K562 (cell line): ENCODE results near the gene PSMA8. TPM values are rescaled to one million over a fixed set of nuclear protein-coding genes. Genes with fewer than 3 reads are reported as not detected.

Source experiments
- ARID2 ChIP-seq: fragments of 450-650 bp; IDR thresholded peaks from 2 replicates; pipeline ENCODE4 v1.6.1; 2017; ENCODE audit warnings: antibody characterized with exemption, mild to moderate bottlenecking
- E4F1 ChIP-seq: fragments of 250-450 bp; sonication (Bioruptor Pico); IDR thresholded peaks from 2 replicates; pipeline ENCODE4 v1.5.0; 2021; ENCODE audit warnings: mild to moderate bottlenecking, borderline replicate concordance
- EWSR1 ChIP-seq: fragments of 450-650 bp; IDR thresholded peaks from 2 replicates; pipeline ENCODE4 v1.6.1; 2018; ENCODE audit warnings: borderline replicate concordance, mild to moderate bottlenecking, low read depth, moderate library complexity; ENCODE audit not compliant: partially characterized antibody
- FOXK1 ChIP-seq: sonication (generic); formaldehyde crosslinking; IDR thresholded peaks from 2 replicates; pipeline ENCODE4 v1.8.0; 2022; ENCODE audit warnings: missing genetic modification reagents, mild to moderate bottlenecking, borderline replicate concordance
- FOXM1 ChIP-seq, 2 experiments: fragments of 450-650 bp in 1 of 2; sonication (generic) in 1 of 2; formaldehyde crosslinking in 1 of 2; IDR thresholded peaks; 2 replicates each; pipeline versions ENCODE4 v1.6.1 to v1.9.0; 2017 to 2022; ENCODE audit warnings: low read depth in 2 of 2, mild to moderate bottlenecking in 2 of 2, missing genetic modification reagents in 1 of 2, moderate library complexity in 1 of 2
- IRF1 ChIP-seq: sonication (generic); formaldehyde crosslinking; IDR thresholded peaks from 2 replicates; pipeline ENCODE4 v1.8.0; 2022; ENCODE audit warnings: missing genetic modification reagents, mild to moderate bottlenecking, borderline replicate concordance
- MCM5 ChIP-seq: fragments of 450-650 bp; IDR thresholded peaks from 2 replicates; pipeline ENCODE4 v1.6.1; 2016; ENCODE audit warnings: low read depth
- PML ChIP-seq: IDR thresholded peaks from 2 replicates; pipeline ENCODE4 v1.6.1; 2012; ENCODE audit warnings: low read length, inconsistent platforms
- POLR2G ChIP-seq: fragments of 200-400 bp; formaldehyde crosslinking; IDR thresholded peaks from 2 replicates; pipeline ENCODE4 v1.6.1; 2017; ENCODE audit warnings: low read depth, mild to moderate bottlenecking, antibody characterized with exemption, low read length, moderate library complexity
- POLR3G ChIP-seq: IDR thresholded peaks from 2 replicates; pipeline ENCODE4 v1.6.1; 2011; ENCODE audit not compliant: insufficient read length, insufficient replicate concordance; ENCODE audit errors: extremely low read depth
- SRSF9 ChIP-seq: fragments of 200-400 bp; formaldehyde crosslinking; IDR thresholded peaks from 2 replicates; pipeline ENCODE4 v1.6.1; 2017; ENCODE audit warnings: low read depth, low read length, borderline replicate concordance
- STAG1 ChIP-seq: sonication (generic); formaldehyde crosslinking; IDR thresholded peaks from 2 replicates; pipeline ENCODE4 v1.5.0; 2020; ENCODE audit warnings: missing genetic modification reagents, borderline replicate concordance
- ZNF165 ChIP-seq: fragments of 250-450 bp; sonication (Bioruptor Pico); IDR thresholded peaks from 2 replicates; pipeline ENCODE4 v1.4.0; 2020; ENCODE audit warnings: borderline replicate concordance
- ZNF764 ChIP-seq: fragments of 250-450 bp; sonication (Bioruptor Pico); IDR thresholded peaks from 2 replicates; pipeline ENCODE4 v1.4.0; 2020; ENCODE audit warnings: low read depth, mild to moderate bottlenecking, moderate library complexity
- polyA plus RNA-seq, 8 experiments: library from polyadenylated mRNA; depleted of rRNA in 4 of 8; stranded (reverse) in 5 of 8; unstranded in 3 of 8; fragments of >200 nt; fragmentation: Nextera tagmentation in 2 of 8; fragmentation: Illumina TruSeq in 1 of 8; extraction: Ambion mirVana in 2 of 8; extraction: Trizol in 1 of 8; gene quantifications; 2 replicates each; pipeline versions ENCODE4 v1.2.1 to v1.2.3, GENCODE V29; 2011 to 2014; ENCODE audit warnings: inconsistent platforms in 1 of 8, missing spikeins in 1 of 8
- total RNA-seq, 7 experiments: library from RNA; depleted of rRNA in 6 of 7; stranded (reverse); fragments of >200 nt in 6 of 7; fragmentation: Illumina TruSeq in 2 of 7; extraction: Trizol in 2 of 7; gene quantifications; 2 replicates each; pipeline versions ENCODE4 v1.2.1 to v1.2.3, GENCODE V29; 2011 to 2021; ENCODE audit warnings: low replicate concordance in 1 of 7
- TF ChIP-seq, protein P1 (sequence below): IDR thresholded peaks from 2 replicates; pipeline ENCODE4 v1.6.1; 2014; ENCODE audit warnings: antibody characterized with exemption
- TF ChIP-seq, protein P2 (sequence below): fragments of 450-650 bp; formaldehyde crosslinking; IDR thresholded peaks from 2 replicates; pipeline ENCODE4 v1.4.0; 2020; ENCODE audit warnings: mild to moderate bottlenecking, moderate library complexity

Gene PSMA8
- total and polyA plus RNA-seq, 9 of the 15 experiments (the other 6 are each of a cell fraction or from before 2014, with no cell fraction given), result not detected

- TF ChIP-seq, protein P1, sequence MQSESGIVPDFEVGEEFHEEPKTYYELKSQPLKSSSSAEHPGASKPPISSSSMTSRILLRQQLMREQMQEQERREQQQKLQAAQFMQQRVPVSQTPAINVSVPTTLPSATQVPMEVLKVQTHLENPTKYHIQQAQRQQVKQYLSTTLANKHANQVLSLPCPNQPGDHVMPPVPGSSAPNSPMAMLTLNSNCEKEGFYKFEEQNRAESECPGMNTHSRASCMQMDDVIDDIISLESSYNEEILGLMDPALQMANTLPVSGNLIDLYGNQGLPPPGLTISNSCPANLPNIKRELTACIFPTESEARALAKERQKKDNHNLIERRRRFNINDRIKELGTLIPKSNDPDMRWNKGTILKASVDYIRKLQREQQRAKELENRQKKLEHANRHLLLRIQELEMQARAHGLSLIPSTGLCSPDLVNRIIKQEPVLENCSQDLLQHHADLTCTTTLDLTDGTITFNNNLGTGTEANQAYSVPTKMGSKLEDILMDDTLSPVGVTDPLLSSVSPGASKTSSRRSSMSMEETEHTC, result peak; percentile 30; the same call in 1 of the 2 replicates
- TF ChIP-seq POLR3G, result no peak
- TF ChIP-seq, protein P2, sequence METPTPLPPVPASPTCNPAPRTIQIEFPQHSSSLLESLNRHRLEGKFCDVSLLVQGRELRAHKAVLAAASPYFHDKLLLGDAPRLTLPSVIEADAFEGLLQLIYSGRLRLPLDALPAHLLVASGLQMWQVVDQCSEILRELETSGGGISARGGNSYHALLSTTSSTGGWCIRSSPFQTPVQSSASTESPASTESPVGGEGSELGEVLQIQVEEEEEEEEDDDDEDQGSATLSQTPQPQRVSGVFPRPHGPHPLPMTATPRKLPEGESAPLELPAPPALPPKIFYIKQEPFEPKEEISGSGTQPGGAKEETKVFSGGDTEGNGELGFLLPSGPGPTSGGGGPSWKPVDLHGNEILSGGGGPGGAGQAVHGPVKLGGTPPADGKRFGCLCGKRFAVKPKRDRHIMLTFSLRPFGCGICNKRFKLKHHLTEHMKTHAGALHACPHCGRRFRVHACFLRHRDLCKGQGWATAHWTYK (CRISPR knock-in tag), result peak; percentile 87
- TF ChIP-seq EWSR1, result no peak
- no peak for TF ChIP-seq ZNF764 (CRISPR knock-in tag)
- TF ChIP-seq SRSF9, result no peak
- TF ChIP-seq ZNF165 (CRISPR knock-in tag), result no peak
- TF ChIP-seq E4F1 (CRISPR knock-in tag), result no peak
- TF ChIP-seq MCM5, result no peak
- peak; percentile 99 for TF ChIP-seq FOXK1
- no peak for TF ChIP-seq FOXM1 (IDR thresholded peaks at IDR 0.05; ENCODE audit: low read depth)
- TF ChIP-seq FOXM1 (CRISPR knock-in tag; IDR thresholded peaks at IDR 0.05; ENCODE audit: low read depth), result peak; percentile 41; the same call in 1 of the 2 replicates
- 0 out of 2 replicates have a peak, but pooled peaks have one; percentile 62 for TF ChIP-seq IRF1 (CRISPR knock-in tag)
- TF ChIP-seq POLR2G, result peak; percentile 98
- TF ChIP-seq STAG1 (CRISPR knock-in tag), result no peak
- TF ChIP-seq PML, result peak; percentile 57; the same call in 1 of the 2 replicates
- no peak for TF ChIP-seq ARID2
Observed at GRCh38 chr18:26226229-26227050, 92.8 kb downstream of the PSMA8 start, which contains the start of gene TAF4B (continued).
